ENCODE data around the gene CCDC15. TPM values are rescaled to one million over a fixed set of nuclear protein-coding genes. Genes with fewer than 3 reads are reported as not detected.
"Not testable (repeated sequence)": the region's sequence is repeated elsewhere in the genome, so short reads cannot be mapped to it uniquely, and the experiment has no call there.

The CCDC15 gene
- total RNA-seq, 1 donor from 2014 or later, result 1.8 TPM

DNA sequence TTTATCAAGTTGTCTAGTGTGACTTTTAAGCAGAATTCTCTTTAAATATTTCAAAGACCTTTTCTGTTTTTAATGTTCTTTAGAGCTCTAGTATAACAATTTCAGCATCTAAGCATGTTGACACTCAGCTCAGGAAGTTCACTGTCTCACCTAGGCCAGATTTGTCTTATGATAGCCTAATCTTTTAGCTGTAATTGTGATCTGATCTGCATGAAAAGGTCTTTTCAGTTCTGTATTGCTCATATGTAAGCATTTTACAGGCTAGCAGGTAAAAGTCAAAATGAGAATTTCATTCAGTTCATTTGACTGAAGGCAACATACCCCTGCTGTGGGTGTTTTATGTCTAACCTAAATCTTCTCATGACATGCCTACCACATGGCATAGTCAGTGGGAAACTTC, 62.4 kb downstream of the CCDC15 start:
- peaks cover 16% of the 10 kb centered on the region for H3K9me3 Mint-ChIP-seq (ENCODE audit: unreplicated experiment)
- H3K36me3 Mint-ChIP-seq (ENCODE audit: unreplicated experiment), result peaks cover 4% of the 10 kb centered on the region
- no peaks in the 10 kb centered on the region for H3K4me1 Mint-ChIP-seq (ENCODE audit: unreplicated experiment)
- no peak overlapping the region for H3K4me3 Mint-ChIP-seq (ENCODE audit: unreplicated experiment)
- no peak overlapping the region for H3K27ac Mint-ChIP-seq (ENCODE audit: unreplicated experiment)
- TF ChIP-seq, protein P1, sequence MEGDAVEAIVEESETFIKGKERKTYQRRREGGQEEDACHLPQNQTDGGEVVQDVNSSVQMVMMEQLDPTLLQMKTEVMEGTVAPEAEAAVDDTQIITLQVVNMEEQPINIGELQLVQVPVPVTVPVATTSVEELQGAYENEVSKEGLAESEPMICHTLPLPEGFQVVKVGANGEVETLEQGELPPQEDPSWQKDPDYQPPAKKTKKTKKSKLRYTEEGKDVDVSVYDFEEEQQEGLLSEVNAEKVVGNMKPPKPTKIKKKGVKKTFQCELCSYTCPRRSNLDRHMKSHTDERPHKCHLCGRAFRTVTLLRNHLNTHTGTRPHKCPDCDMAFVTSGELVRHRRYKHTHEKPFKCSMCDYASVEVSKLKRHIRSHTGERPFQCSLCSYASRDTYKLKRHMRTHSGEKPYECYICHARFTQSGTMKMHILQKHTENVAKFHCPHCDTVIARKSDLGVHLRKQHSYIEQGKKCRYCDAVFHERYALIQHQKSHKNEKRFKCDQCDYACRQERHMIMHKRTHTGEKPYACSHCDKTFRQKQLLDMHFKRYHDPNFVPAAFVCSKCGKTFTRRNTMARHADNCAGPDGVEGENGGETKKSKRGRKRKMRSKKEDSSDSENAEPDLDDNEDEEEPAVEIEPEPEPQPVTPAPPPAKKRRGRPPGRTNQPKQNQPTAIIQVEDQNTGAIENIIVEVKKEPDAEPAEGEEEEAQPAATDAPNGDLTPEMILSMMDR (IDR thresholded peaks at IDR 0.05), result no peak
- H3K27me3 Mint-ChIP-seq (ENCODE audit: unreplicated experiment), result no peaks in the 10 kb centered on the region
- no peak for DNase-seq (ENCODE audit: extremely low spot score, unreplicated experiment)

DNA sequence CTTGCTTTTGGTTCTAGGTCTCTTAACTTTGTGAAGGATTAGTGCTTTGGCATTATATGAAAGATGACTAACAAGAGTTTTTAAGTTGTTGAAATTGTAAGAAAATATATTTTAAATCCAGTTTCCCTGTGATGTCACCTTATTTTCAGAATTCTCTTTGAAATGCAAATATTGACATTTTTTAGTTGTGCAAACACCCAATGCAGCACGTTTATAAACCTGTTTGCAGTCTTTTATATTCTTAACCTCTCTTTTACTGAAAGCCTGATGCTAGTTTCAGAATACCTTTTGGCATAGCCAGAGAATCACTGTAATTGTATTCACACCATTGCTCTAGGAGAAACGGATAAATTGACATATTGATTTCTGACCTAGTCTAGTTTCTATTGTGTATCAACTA, 66.3 kb downstream of the CCDC15 start:
- TF ChIP-seq, protein P1 (IDR thresholded peaks at IDR 0.05), result no peak
- no peaks in the 10 kb centered on the region for H3K36me3 Mint-ChIP-seq (ENCODE audit: unreplicated experiment)
- no peaks in the 10 kb centered on the region for H3K27me3 Mint-ChIP-seq (ENCODE audit: unreplicated experiment)

DNA sequence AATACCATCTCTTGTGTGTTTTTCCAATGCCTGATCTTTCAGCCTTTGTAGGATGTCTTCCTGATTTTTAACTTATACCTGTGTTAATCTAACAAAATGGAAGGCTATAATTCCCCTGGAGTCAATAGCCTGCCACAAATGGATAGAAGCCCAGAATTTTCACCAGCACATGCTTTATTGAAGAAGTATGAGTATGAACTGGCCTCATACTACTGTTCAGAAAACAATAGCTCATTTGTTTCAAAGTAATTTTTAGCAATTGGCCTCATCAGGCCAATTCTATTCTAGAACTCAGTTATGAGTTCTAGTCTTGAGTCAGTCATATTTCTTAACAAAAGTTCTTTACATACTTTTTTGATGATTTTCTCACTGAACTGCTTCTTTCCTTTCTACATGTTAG, 68.5 kb downstream of the CCDC15 start:
- TF ChIP-seq, protein P1 (IDR thresholded peaks at IDR 0.05), result no peak
- no peak overlapping the region for H3K27ac Mint-ChIP-seq (ENCODE audit: unreplicated experiment)
- H3K4me3 Mint-ChIP-seq (ENCODE audit: unreplicated experiment), result no peak overlapping the region
- DNase-seq (ENCODE audit: extremely low spot score, unreplicated experiment), result no peak
- H3K36me3 Mint-ChIP-seq (ENCODE audit: unreplicated experiment), result no peaks in the 10 kb centered on the region
- H3K27me3 Mint-ChIP-seq (ENCODE audit: unreplicated experiment), result no peaks in the 10 kb centered on the region
- H3K9me3 Mint-ChIP-seq (ENCODE audit: unreplicated experiment), result peaks cover under 1% of the 10 kb centered on the region
- no peaks in the 10 kb centered on the region for H3K4me1 Mint-ChIP-seq (ENCODE audit: unreplicated experiment)

More for the DNA sequence above, 66.3 kb downstream of the CCDC15 start:
- H3K9me3 Mint-ChIP-seq (ENCODE audit: unreplicated experiment), result no peaks in the 10 kb centered on the region
- no peak overlapping the region for H3K27ac Mint-ChIP-seq (ENCODE audit: unreplicated experiment)
- no peak for DNase-seq (ENCODE audit: extremely low spot score, unreplicated experiment)
- no peaks in the 10 kb centered on the region for H3K4me1 Mint-ChIP-seq (ENCODE audit: unreplicated experiment)
- no peak overlapping the region for H3K4me3 Mint-ChIP-seq (ENCODE audit: unreplicated experiment)

DNA sequence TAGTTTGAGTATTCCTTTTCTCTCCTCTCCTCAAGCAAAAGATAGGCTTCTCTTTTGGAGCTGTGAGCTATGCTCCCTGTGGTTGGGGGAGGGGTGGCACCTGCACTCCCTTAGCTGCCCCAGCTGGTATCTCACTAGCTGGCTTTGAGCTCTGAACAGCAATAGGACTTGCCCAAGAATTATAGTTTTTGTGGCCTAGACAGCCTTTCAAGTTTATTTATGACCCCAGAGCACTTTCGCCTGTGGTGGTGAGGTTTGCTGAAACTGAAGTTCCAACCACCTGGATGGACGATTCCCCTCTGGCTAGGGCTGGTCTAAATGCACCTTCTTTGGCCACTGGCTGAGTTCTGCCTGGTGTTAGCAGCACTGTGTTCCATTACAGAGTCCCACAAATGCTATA, 72.0 kb downstream of the CCDC15 start:
- DNase-seq (ENCODE audit: extremely low spot score, unreplicated experiment), result no peak
- H3K27me3 Mint-ChIP-seq (ENCODE audit: unreplicated experiment), result no peaks in the 10 kb centered on the region
- peaks cover 11% of the 10 kb centered on the region for H3K9me3 Mint-ChIP-seq (ENCODE audit: unreplicated experiment)
- TF ChIP-seq, protein P1 (IDR thresholded peaks at IDR 0.05), result no peak
- no peak overlapping the region for H3K27ac Mint-ChIP-seq (ENCODE audit: unreplicated experiment)
- H3K4me3 Mint-ChIP-seq (ENCODE audit: unreplicated experiment), result no peak overlapping the region
- H3K4me1 Mint-ChIP-seq (ENCODE audit: unreplicated experiment), result no peaks in the 10 kb centered on the region
- peaks cover 2% of the 10 kb centered on the region for H3K36me3 Mint-ChIP-seq (ENCODE audit: unreplicated experiment)

DNA sequence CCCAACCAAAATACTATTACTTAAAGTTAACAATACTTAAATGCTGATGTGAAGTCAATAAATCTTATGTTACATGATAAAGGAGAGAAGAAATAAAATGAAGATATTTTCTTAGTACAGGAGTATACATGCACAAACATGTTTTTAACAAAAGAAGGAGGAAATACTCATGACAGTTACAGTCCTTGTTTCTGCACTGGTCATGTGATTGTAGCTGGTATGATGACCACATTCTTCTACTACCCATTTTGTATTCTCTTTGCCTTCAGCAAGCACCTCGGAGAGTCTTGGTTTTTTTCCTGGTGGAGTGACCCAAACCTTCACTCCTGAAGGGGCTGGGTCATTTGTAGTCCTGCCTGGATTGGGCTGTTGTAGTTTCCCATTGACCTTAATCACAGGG, 75.4 kb downstream of the CCDC15 start:
- H3K9me3 Mint-ChIP-seq (ENCODE audit: unreplicated experiment), result peaks cover 26% of the 10 kb centered on the region
- DNase-seq (ENCODE audit: extremely low spot score, unreplicated experiment); H3K36me3 Mint-ChIP-seq (ENCODE audit: unreplicated experiment); H3K27ac Mint-ChIP-seq (ENCODE audit: unreplicated experiment); H3K4me3 Mint-ChIP-seq (ENCODE audit: unreplicated experiment); H3K4me1 Mint-ChIP-seq (ENCODE audit: unreplicated experiment); H3K27me3 Mint-ChIP-seq (ENCODE audit: unreplicated experiment): not testable (repeated sequence)

DNA sequence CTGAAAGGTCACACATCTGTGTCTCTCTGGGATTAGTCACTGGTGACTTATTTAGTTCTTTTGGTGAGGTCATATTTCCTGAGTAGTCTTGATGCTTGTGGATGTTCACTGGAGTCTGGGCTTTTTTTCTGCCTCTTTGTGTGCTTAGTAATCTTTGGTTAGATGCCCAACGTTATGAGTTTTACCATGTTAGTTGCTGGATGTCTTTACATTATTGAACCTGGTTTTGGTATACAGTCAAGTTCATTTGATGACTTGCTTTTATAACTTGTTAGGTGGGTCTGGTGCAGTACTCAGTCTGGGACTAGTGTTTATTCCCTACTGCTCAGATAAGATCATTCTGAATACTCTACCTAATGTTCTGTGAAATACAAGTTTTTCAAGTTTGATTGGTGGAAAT, 82.9 kb downstream of the CCDC15 start:
- H3K4me3 Mint-ChIP-seq (ENCODE audit: unreplicated experiment), result no peak overlapping the region
- TF ChIP-seq, protein P1 (IDR thresholded peaks at IDR 0.05), result no peak
- H3K4me1 Mint-ChIP-seq (ENCODE audit: unreplicated experiment), result no peaks in the 10 kb centered on the region
- peaks cover 3% of the 10 kb centered on the region for H3K36me3 Mint-ChIP-seq (ENCODE audit: unreplicated experiment)
- DNase-seq (ENCODE audit: extremely low spot score, unreplicated experiment), result no peak
- no peaks in the 10 kb centered on the region for H3K27me3 Mint-ChIP-seq (ENCODE audit: unreplicated experiment)
- no peak overlapping the region for H3K27ac Mint-ChIP-seq (ENCODE audit: unreplicated experiment)
- H3K9me3 Mint-ChIP-seq (ENCODE audit: unreplicated experiment), result peaks cover 34% of the 10 kb centered on the region
